Measurements from ENCODE around the gene NFATC3. TPM values are rescaled to one million over a fixed set of nuclear protein-coding genes. Genes with fewer than 3 reads are reported as not detected.

Gene NFATC3
- total RNA-seq, 2 donors from 2014 or later: 24.5 to 45.0 TPM

- Histone ChIP-seq H3K9me3 (no peaks in the 10 kb centered on the region), H3K27ac (peak overlapping the region; percentile 75 to 80), H3K36me3 (peaks cover 51% of the 10 kb centered on the region), H3K27me3 (no peaks in the 10 kb centered on the region), H3K4me3 (no peak overlapping the region), H3K4me1 (peaks cover 0 to 22% of the 10 kb centered on the region in 2 donors)
- no peak for TF ChIP-seq CTCF (IDR thresholded peaks at IDR 0.05)
- no peak for DNase-seq (ENCODE audit: low spot score)
Measured at GRCh38 chr16:68257906-68258800, 173.0 kb downstream of the NFATC3 start.

DNA sequence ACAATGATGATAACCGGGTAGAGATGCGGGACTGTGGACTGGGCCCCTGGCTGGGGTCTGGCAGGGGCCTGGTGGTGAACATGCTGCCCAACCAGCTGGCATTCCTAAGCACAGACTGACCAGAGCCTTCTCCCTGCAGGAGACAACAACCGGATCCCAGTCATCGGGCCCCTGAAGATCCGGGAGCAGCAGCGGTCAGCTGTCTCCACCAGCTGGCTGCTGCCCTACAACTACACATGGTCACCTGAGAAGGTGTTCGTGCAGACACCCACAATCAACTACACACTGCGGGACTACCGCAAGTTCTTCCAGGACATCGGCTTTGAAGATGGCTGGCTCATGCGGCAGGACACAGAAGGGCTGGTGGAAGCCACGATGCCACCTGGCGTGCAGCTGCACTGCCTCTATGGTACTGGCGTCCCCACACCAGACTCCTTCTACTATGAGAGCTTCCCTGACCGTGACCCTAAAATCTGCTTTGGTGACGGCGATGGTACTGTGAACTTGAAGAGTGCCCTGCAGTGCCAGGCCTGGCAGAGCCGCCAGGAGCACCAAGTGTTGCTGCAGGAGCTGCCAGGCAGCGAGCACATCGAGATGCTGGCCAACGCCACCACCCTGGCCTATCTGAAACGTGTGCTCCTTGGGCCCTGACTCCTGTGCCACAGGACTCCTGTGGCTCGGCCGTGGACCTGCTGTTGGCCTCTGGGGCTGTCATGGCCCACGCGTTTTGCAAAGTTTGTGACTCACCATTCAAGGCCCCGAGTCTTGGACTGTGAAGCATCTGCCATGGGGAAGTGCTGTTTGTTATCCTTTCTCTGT, 174.0 kb downstream of the NFATC3 start:
- H3K27me3 ChIP-seq: no peaks in the 10 kb centered on the region
- TF ChIP-seq CTCF (IDR thresholded peaks at IDR 0.05): no peak
- H3K4me1 ChIP-seq: peaks cover 0 to 26% of the 10 kb centered on the region in 2 donors
- no peak for DNase-seq (ENCODE audit: low spot score)
- peaks cover 41% of the 10 kb centered on the region for H3K36me3 ChIP-seq
- H3K9me3 ChIP-seq: no peaks in the 10 kb centered on the region
- peak overlapping the region; percentile 75 to 80 for H3K27ac ChIP-seq
- H3K4me3 ChIP-seq: no peak overlapping the region

GRCh38 chr16:68263559-68264127, 178.5 kb downstream of the NFATC3 start:
- H3K4me1 ChIP-seq: peaks cover 0 to 46% of the 10 kb centered on the region in 2 donors
- DNase-seq (ENCODE audit: low spot score): no peak
- H3K27me3 ChIP-seq: no peaks in the 10 kb centered on the region
- H3K9me3 ChIP-seq: no peaks in the 10 kb centered on the region
- no peak for TF ChIP-seq CTCF (IDR thresholded peaks at IDR 0.05)
- H3K4me3 ChIP-seq: peak overlapping the region; percentile 86 to 95
- H3K27ac ChIP-seq: peak overlapping the region; percentile 96 to 100
- peaks cover 20% of the 10 kb centered on the region for H3K36me3 ChIP-seq

DNA sequence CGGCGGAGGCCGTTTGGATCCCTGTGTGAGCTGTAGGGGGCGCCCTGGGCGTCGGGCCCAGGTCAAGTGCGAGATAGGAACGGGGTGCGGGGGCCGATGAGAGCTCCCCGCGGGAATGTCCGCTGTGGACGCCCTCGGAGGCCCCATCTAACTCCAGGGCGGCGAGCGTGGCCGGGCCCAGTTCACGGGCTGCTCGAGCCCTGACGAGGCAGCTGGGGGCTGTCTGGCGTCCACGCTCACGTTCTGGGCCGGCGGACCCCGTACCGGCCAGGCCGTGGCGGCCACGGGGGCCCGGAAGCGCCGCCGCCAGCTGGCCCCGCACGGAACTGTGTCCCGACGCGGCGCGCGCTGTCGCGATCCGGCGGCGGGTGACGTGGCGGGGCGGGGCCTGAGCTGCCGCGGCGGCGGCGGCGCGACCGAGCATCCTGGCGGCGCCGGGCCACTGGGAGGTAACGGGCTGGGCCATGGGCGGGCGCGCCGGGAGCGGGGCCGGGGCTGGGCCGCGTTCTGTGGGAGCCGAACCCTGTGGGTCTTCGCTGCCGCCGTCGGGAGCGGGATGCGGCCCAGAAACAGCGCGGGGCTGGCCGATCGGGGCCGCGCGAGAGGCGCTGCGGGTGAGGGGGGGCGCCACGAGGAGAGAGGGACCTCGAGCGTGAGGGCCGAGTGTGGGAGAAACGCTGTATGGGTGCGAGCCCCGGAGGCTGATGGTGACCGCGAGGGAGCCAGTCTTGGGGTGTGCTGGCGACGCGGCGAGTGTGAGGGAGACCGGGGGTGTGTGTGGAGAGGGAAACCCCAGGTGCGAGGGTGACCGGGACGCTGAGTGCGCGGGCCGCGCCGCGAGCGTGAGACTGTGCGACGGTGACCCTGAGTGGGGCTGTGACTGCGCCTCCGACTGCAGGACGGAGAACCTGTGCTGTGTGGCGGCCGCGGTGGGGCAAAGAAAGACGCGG, 179.2 kb downstream of the NFATC3 start, which contains the start of gene SLC7A6:
SLC7A6 (plus strand) TSS at position 399 of the 950 bp plus-strand sequence. CDS start 10,201 bp downstream, outside the sequence.
- TF ChIP-seq CTCF (IDR thresholded peaks at IDR 0.05): peak; percentile 76 to 83
- Histone ChIP-seq H3K27me3 (no peaks in the 10 kb centered on the region), H3K27ac (peak within 1 kb of the TSS; percentile 96 to 100), H3K4me3 (peak within 1 kb of the TSS; percentile 86 to 95), H3K36me3 (peaks cover 16% of the 10 kb centered on the region), H3K9me3 (no peaks in the 10 kb centered on the region), H3K4me1 (peaks cover 0 to 54% of the 10 kb centered on the region in 2 donors)
- peak; percentile 78 for DNase-seq (ENCODE audit: low spot score)
